DND-41 (cell line): ENCODE measurements around the gene FHIT.

Source experiments
- ATAC-seq: fragments of 200-7000 bp; cut with Tn5 transposase; 3 replicates; pipeline ENCODE4 v1.9.1; 2021; ENCODE audit warnings: low read depth; ENCODE audit not compliant: insufficient read depth
- DNase-seq: peaks from one replicate; pipeline ENCODE4 v3.0.0-alpha.2; 2020
- H2AFZ ChIP-seq: 2 replicates; pipeline ENCODE4 v1.6.0; 2012; ENCODE audit warnings: low read depth, low read length
- H3K27ac ChIP-seq: 2 replicates; pipeline ENCODE4 v1.5.1; 2012; ENCODE audit warnings: low read length, inconsistent platforms
- H3K27me3 ChIP-seq: fragments of 200-600 bp; sonication (generic); 2 replicates; pipeline ENCODE4 v1.6.0; 2012; ENCODE audit warnings: low read length, mild to moderate bottlenecking, inconsistent platforms; ENCODE audit not compliant: insufficient read depth, poor library complexity
- H3K36me3 ChIP-seq: 2 replicates; pipeline ENCODE4 v1.5.1; 2012; ENCODE audit warnings: low read length, inconsistent platforms; ENCODE audit not compliant: insufficient read depth
- H3K4me1 ChIP-seq: 2 replicates; pipeline ENCODE4 v1.5.1; 2012; ENCODE audit warnings: mild to moderate bottlenecking, low read length; ENCODE audit not compliant: insufficient read depth
- H3K4me2 ChIP-seq: 2 replicates; pipeline ENCODE4 v1.6.0; 2012; ENCODE audit warnings: mild to moderate bottlenecking, moderate library complexity, low read length, inconsistent platforms; ENCODE audit not compliant: insufficient read depth
- H3K4me3 ChIP-seq, 2 experiments: fragments of 200-600 bp in 1 of 2; shearing (Covaris generic) in 1 of 2; 2 replicates each; pipeline ENCODE4 v1.5.1; 2012 to 2016; ENCODE audit warnings: inconsistent platforms in 2 of 2, low read length in 2 of 2, mild to moderate bottlenecking in 2 of 2, low read depth in 1 of 2, moderate library complexity in 1 of 2
- H3K79me2 ChIP-seq: 2 replicates; pipeline ENCODE4 v1.6.0; 2012; ENCODE audit warnings: low read length, inconsistent platforms; ENCODE audit not compliant: insufficient read depth
- H3K9ac ChIP-seq: 2 replicates; pipeline ENCODE4 v1.6.0; 2012; ENCODE audit warnings: low read depth, mild to moderate bottlenecking, inconsistent platforms, low read length, moderate library complexity
- H3K9me3 ChIP-seq: 2 replicates; pipeline ENCODE4 v1.5.1; 2012; ENCODE audit warnings: low read length, moderate library complexity, mild to moderate bottlenecking, inconsistent platforms; ENCODE audit not compliant: insufficient read depth, severe bottlenecking
- H4K20me1 ChIP-seq: 2 replicates; pipeline ENCODE4 v1.6.0; 2012; ENCODE audit warnings: low read length; ENCODE audit not compliant: insufficient read depth
- CTCF ChIP-seq: IDR thresholded peaks from 2 replicates; pipeline ENCODE4 v1.5.1; 2012; ENCODE audit warnings: borderline replicate concordance, low read length, moderate library complexity, mild to moderate bottlenecking; ENCODE audit not compliant: poor library complexity, severe bottlenecking; ENCODE audit errors: extremely low read depth
- EZH2 ChIP-seq: IDR thresholded peaks from 3 replicates; pipeline ENCODE4 v1.6.1; 2012; ENCODE audit warnings: borderline replicate concordance, low read depth, mild to moderate bottlenecking, moderate library complexity, low read length, inconsistent platforms; ENCODE audit not compliant: severe bottlenecking

Gene FHIT

GRCh38 chr3:59699648-59700320 lies 1551.5 kb downstream of the FHIT start:
- no peaks in the 10 kb centered on the region for H3K4me1 ChIP-seq
- no peaks in the 10 kb centered on the region for H3K36me3 ChIP-seq
- H3K4me2 ChIP-seq, result no peak overlapping the region
- H2AFZ ChIP-seq, result no peak overlapping the region
- no peak overlapping the region for H3K27ac ChIP-seq
- H3K9ac ChIP-seq, result no peak overlapping the region
- no peak for ATAC-seq
- no peak for TF ChIP-seq CTCF
- TF ChIP-seq EZH2, result no peak
- no peak overlapping the region for H3K4me3 ChIP-seq
- no peaks in the 10 kb centered on the region for H3K79me2 ChIP-seq
- H4K20me1 ChIP-seq, result no peaks in the 10 kb centered on the region
- DNase-seq, result no peak
- H3K9me3 ChIP-seq, result no peaks in the 10 kb centered on the region
- no peaks in the 10 kb centered on the region for H3K27me3 ChIP-seq
